PC-3 (cell line): Measurements from ENCODE around the gene RALGAPA1. TPM values are rescaled to one million over a fixed set of nuclear protein-coding genes. Genes with fewer than 3 reads are reported as not detected.

Source experiments
- ATAC-seq: fragments of 200-7000 bp; cut with Tn5 transposase; 2 replicates; pipeline ENCODE4 v1.9.1; 2020; ENCODE audit warnings: mild to moderate bottlenecking, moderate library complexity
- BruUV-seq: library from RNA; stranded (reverse); fragments of 400-500 nt; replicated peaks from 2 replicates; lab custom pipeline; 2021; lab: Mats Ljungman, UMichigan
- CTCF ChIA-PET: fragments of 300-600 bp; sonication (Branson Sonifier 250); formaldehyde crosslinking; loops from one replicate; lab custom pipeline; 2022; ENCODE audit warnings: antibody characterized with exemption; lab: Charles Lee
- POLR2A ChIA-PET: fragments of 300-600 bp; sonication (Branson Sonifier 250); formaldehyde crosslinking; loops from one replicate; lab custom pipeline; 2022; ENCODE audit warnings: antibody characterized with exemption; ENCODE audit not compliant: unreplicated experiment; lab: Charles Lee
- DNase-seq: peaks from one replicate; pipeline ENCODE4 v3.0.0-alpha.2; 2015
- H2AFZ ChIP-seq: fragments of 300-600 bp; sonication (generic); 2 replicates; pipeline ENCODE4 v1.6.0; 2016; ENCODE audit warnings: antibody characterized with exemption, low read length
- H3F3A ChIP-seq: fragments of 300-600 bp; sonication (generic); one replicate; pipeline ENCODE4 v1.6.0; 2017; ENCODE audit warnings: antibody characterized with exemption, low read length, control low read depth, mild to moderate bottlenecking; ENCODE audit not compliant: unreplicated experiment
- H3K27ac ChIP-seq: fragments of 300-600 bp; sonication (generic); 2 replicates; pipeline ENCODE4 v1.5.1; 2016; ENCODE audit warnings: mild to moderate bottlenecking, low read length
- H3K27me3 ChIP-seq: fragments of 300-600 bp; sonication (generic); 2 replicates; pipeline ENCODE4 v1.6.1; 2016; ENCODE audit warnings: low read length, mixed read lengths
- H3K36me3 ChIP-seq: fragments of 300-600 bp; sonication (generic); 2 replicates; pipeline ENCODE4 v1.6.1; 2016; ENCODE audit warnings: low read depth, mixed run types, low read length, mixed read lengths
- H3K4me1 ChIP-seq: fragments of 300-600 bp; sonication (generic); 2 replicates; pipeline ENCODE4 v1.5.1; 2016; ENCODE audit warnings: low read length; ENCODE audit not compliant: insufficient read depth
- H3K4me2 ChIP-seq: fragments of 300-600 bp; sonication (generic); 2 replicates; pipeline ENCODE4 v1.6.0; 2016; ENCODE audit warnings: low read length
- H3K4me3 ChIP-seq: fragments of 300-600 bp; sonication (generic); 2 replicates; pipeline ENCODE4 v1.5.1; 2016; ENCODE audit warnings: mild to moderate bottlenecking, low read length, mixed read lengths
- H3K79me2 ChIP-seq: fragments of 300-600 bp; sonication (generic); 2 replicates; pipeline ENCODE4 v1.6.1; 2017; ENCODE audit warnings: low read length, mixed read lengths
- H3K9ac ChIP-seq: fragments of 300-600 bp; sonication (generic); 2 replicates; pipeline ENCODE4 v1.6.0; 2016; ENCODE audit warnings: mild to moderate bottlenecking, low read length
- H3K9me2 ChIP-seq: fragments of 300-600 bp; sonication (generic); replicated peaks from 2 replicates; pipeline ENCODE4 v1.6.1; 2016; ENCODE audit warnings: mixed run types, low read length, mixed read lengths
- H3K9me3 ChIP-seq: fragments of 300-600 bp; sonication (generic); 2 replicates; pipeline ENCODE4 v1.6.1; 2016; ENCODE audit warnings: low read length, mixed read lengths
- H4K20me1 ChIP-seq: fragments of 300-600 bp; sonication (generic); 2 replicates; pipeline ENCODE4 v1.6.1; 2016; ENCODE audit warnings: low read length, mixed read lengths
- CTCF ChIP-seq: fragments of 300-600 bp; sonication (generic); conservative IDR thresholded peaks from 2 replicates; pipeline ENCODE4 v1.5.1; 2017; ENCODE audit warnings: antibody characterized with exemption, low read depth, mild to moderate bottlenecking, low read length
- EZH2 ChIP-seq: fragments of 300-600 bp; sonication (generic); IDR thresholded peaks from one replicate; pipeline ENCODE4 v1.6.1; 2017; ENCODE audit warnings: antibody characterized with exemption, mild to moderate bottlenecking, low read length; ENCODE audit not compliant: unreplicated experiment
- EZH2phosphoT487 ChIP-seq: fragments of 300-600 bp; sonication (generic); IDR thresholded peaks from 2 replicates; pipeline ENCODE4 v1.6.1; 2018; ENCODE audit warnings: mild to moderate bottlenecking, antibody characterized with exemption, low read length, borderline replicate concordance
- intact Hi-C: fragments of 100-400 bp; cut with micrococcal nuclease; formaldehyde crosslinking; loops from 2 replicates; pipeline ENCODE4 v1.9.0; 2023
- total RNA-seq: library from RNA; depleted of rRNA; stranded (reverse); fragments of >200 nt; gene quantifications from 2 replicates; pipeline ENCODE4 v1.2.3, GENCODE V29; 2014

The RALGAPA1 gene
- total RNA-seq, 1 experiment from 2014 or later: 20.3 TPM

GRCh38 chr14:35725930-35726329 lies 83.2 kb downstream of the RALGAPA1 start:
- Histone ChIP-seq H3K79me2 (no peaks in the 10 kb centered on the region), H3K4me1 (no peaks in the 10 kb centered on the region), H3K4me3 (no peak overlapping the region), H3K9me2 (no peaks in the 10 kb centered on the region), H3K36me3 (no peaks in the 10 kb centered on the region), H2AFZ (no peak overlapping the region), H3F3A (no peaks in the 10 kb centered on the region), H4K20me1 (no peaks in the 10 kb centered on the region), H3K9ac (no peak overlapping the region), H3K27me3 (no peaks in the 10 kb centered on the region), H3K9me3 (no peaks in the 10 kb centered on the region), H3K27ac (no peak overlapping the region), H3K4me2 (no peak overlapping the region)
- TF ChIP-seq EZH2 (no peak), EZH2phosphoT487 (no peak), CTCF (no peak)
- ATAC-seq (no peak), DNase-seq (no peak)
- BruUV-seq: no TSS peak
- intact Hi-C loops: no loop called here
- ChIA-PET CTCF (interaction anchor here (0.6 kb wide), 1 partner anchor 93 kb away, joined by 3 read pairs; no protein-coding TSS in a partner anchor), POLR2A (no interaction called here)

- CTCF ChIA-PET: no interaction called here
- TF ChIP-seq EZH2phosphoT487 (no peak), EZH2 (no peak), CTCF (no peak)
- BruUV-seq: no TSS peak
These were observed 94.0 kb downstream of the RALGAPA1 start for GRCh38 chr14:35715079-35715478.

DNA sequence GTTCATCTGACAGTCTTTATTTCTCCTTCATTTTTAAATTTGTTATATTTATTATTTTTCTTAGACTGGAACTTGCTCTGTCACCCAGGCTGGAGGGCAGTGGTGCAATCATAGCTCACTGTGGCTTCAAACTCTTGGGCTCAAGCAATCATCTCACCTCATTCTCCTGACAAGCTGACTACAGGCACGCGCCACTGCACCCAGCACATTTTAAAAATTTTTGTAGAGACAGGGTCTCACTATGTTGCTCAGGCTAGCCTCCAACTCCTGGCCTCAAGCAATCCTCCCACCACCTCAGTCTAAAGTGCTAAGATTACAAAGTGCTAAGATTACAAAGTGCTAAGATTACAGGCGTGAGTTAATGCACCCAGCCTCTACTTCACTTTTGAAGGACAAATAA lies 96.6 kb downstream of the RALGAPA1 start:
- intact Hi-C loops: no loop called here
- H3K9ac ChIP-seq: no peak overlapping the region
- H3K79me2 ChIP-seq: no peaks in the 10 kb centered on the region
- no peaks in the 10 kb centered on the region for H4K20me1 ChIP-seq
- TF ChIP-seq CTCF: no peak
- no peak for TF ChIP-seq EZH2
- TF ChIP-seq EZH2phosphoT487: no peak
- H2AFZ ChIP-seq: no peak overlapping the region
- no TSS peak for BruUV-seq
- no peaks in the 10 kb centered on the region for H3K9me2 ChIP-seq
- POLR2A ChIA-PET: no interaction called here
- CTCF ChIA-PET: no interaction called here
- H3K4me3 ChIP-seq: no peak overlapping the region
- 0 out of 2 replicates have a peak, but pooled peaks cover 3% of the 10 kb centered on the region for H3K36me3 ChIP-seq
- H3K9me3 ChIP-seq: no peaks in the 10 kb centered on the region
- DNase-seq (no peak), ATAC-seq (no peak)
- no peak overlapping the region for H3K4me2 ChIP-seq
- no peaks in the 10 kb centered on the region for H3K4me1 ChIP-seq
- no peak overlapping the region for H3K27ac ChIP-seq
- H3K27me3 ChIP-seq: no peaks in the 10 kb centered on the region
- no peaks in the 10 kb centered on the region for H3F3A ChIP-seq

More at GRCh38 chr14:35715079-35715478, 94.0 kb downstream of the RALGAPA1 start:
- intact Hi-C loops: no loop called here
- Histone ChIP-seq H3K27ac (no peak overlapping the region), H3K27me3 (no peaks in the 10 kb centered on the region), H4K20me1 (no peaks in the 10 kb centered on the region), H3F3A (no peaks in the 10 kb centered on the region), H3K9ac (no peak overlapping the region), H3K4me2 (no peak overlapping the region), H3K4me1 (no peaks in the 10 kb centered on the region), H3K4me3 (no peak overlapping the region), H3K79me2 (no peaks in the 10 kb centered on the region), H3K9me2 (no peaks in the 10 kb centered on the region), H3K9me3 (no peaks in the 10 kb centered on the region), H3K36me3 (0 out of 2 replicates have a peak, but pooled peaks cover 3% of the 10 kb centered on the region), H2AFZ (no peak overlapping the region)
- no peak for ATAC-seq
- DNase-seq: no peak
- POLR2A ChIA-PET: interaction anchor here (0.6 kb wide), 2 partner anchors 660 to 930 kb away, joined by 3 read pairs; no protein-coding TSS in a partner anchor
